IMR-90 (cell line): ENCODE measurements around the gene MECP2.

Experiments
- CHD1 ChIP-seq: IDR thresholded peaks from 2 replicates; pipeline ENCODE4 v1.6.1; 2012; ENCODE audit warnings: low read depth, low read length, improper control_type of control experiment
- MAFK ChIP-seq: IDR thresholded peaks from 2 replicates; pipeline ENCODE4 v1.6.1; 2012; ENCODE audit warnings: low read depth, low read length, improper control_type of control experiment
- MAZ ChIP-seq: IDR thresholded peaks from 2 replicates; pipeline ENCODE4 v1.6.1; 2012; ENCODE audit warnings: low read depth, mild to moderate bottlenecking, low read length, improper control_type of control experiment, moderate library complexity, borderline replicate concordance
- MXI1 ChIP-seq: IDR thresholded peaks from 2 replicates; pipeline ENCODE4 v1.6.1; 2012; ENCODE audit warnings: low read depth, mild to moderate bottlenecking, low read length, moderate library complexity, borderline replicate concordance
- POLR2A ChIP-seq: IDR thresholded peaks from 2 replicates; pipeline ENCODE4 v1.6.1; 2012; ENCODE audit warnings: mild to moderate bottlenecking, low read depth, low read length
- RFX5 ChIP-seq: IDR thresholded peaks from 2 replicates; pipeline ENCODE4 v1.8.0; 2012; ENCODE audit warnings: low read depth, mild to moderate bottlenecking, low read length, moderate library complexity
- TF ChIP-seq, protein P1 (sequence below): conservative IDR thresholded peaks from 2 replicates; pipeline ENCODE4 v1.5.1; 2012; ENCODE audit warnings: mild to moderate bottlenecking, low read depth, low read length, improper control_type of control experiment

- TF ChIP-seq MAZ = no peak
- TF ChIP-seq, protein P1, sequence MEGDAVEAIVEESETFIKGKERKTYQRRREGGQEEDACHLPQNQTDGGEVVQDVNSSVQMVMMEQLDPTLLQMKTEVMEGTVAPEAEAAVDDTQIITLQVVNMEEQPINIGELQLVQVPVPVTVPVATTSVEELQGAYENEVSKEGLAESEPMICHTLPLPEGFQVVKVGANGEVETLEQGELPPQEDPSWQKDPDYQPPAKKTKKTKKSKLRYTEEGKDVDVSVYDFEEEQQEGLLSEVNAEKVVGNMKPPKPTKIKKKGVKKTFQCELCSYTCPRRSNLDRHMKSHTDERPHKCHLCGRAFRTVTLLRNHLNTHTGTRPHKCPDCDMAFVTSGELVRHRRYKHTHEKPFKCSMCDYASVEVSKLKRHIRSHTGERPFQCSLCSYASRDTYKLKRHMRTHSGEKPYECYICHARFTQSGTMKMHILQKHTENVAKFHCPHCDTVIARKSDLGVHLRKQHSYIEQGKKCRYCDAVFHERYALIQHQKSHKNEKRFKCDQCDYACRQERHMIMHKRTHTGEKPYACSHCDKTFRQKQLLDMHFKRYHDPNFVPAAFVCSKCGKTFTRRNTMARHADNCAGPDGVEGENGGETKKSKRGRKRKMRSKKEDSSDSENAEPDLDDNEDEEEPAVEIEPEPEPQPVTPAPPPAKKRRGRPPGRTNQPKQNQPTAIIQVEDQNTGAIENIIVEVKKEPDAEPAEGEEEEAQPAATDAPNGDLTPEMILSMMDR = no peak
- no peak for TF ChIP-seq MXI1
- TF ChIP-seq RFX5 = no peak
- TF ChIP-seq CHD1 = no peak
- no peak for TF ChIP-seq POLR2A
- no peak for TF ChIP-seq MAFK
Measured at GRCh38 chrX:153984351-153985178, 113.0 kb downstream of the MECP2 start.
